Adrenal gland (tissue), 5 donors: ENCODE data around the gene ATP6V1C2.

Experiments
- CTCF ChIP-seq, 6 experiments: fragments of 450-650 bp in 4 of 6; fragments of 200-600 bp in 2 of 6; sonication (generic) in 1 of 6; IDR thresholded peaks; 1 replicate in 5 of 6; 2 replicates in 1 of 6; pipeline versions ENCODE4 v1.5.1 to v1.8.0; 2016 to 2021; ENCODE audit warnings: antibody characterized with exemption in 6 of 6, mild to moderate bottlenecking in 2 of 6, moderate library complexity in 1 of 6
- POLR2A ChIP-seq, 2 donors: fragments of 450-650 bp; IDR thresholded peaks; one replicate each; pipeline ENCODE4 v1.6.1; 2017; ENCODE audit warnings: antibody characterized with exemption in 2 of 2, mild to moderate bottlenecking in 2 of 2, moderate library complexity in 1 of 2
- donor health status: DM: no; HTN: no; CAD: no.

- no peak for TF ChIP-seq CTCF (IDR thresholded peaks at IDR 0.05)
- TF ChIP-seq POLR2A (IDR thresholded peaks at IDR 0.05) = no peak
Observed at GRCh38 chr2:10741139-10741538, 19.7 kb downstream of the ATP6V1C2 start.
